Measurements from ENCODE around the gene HDAC5.

DNA sequence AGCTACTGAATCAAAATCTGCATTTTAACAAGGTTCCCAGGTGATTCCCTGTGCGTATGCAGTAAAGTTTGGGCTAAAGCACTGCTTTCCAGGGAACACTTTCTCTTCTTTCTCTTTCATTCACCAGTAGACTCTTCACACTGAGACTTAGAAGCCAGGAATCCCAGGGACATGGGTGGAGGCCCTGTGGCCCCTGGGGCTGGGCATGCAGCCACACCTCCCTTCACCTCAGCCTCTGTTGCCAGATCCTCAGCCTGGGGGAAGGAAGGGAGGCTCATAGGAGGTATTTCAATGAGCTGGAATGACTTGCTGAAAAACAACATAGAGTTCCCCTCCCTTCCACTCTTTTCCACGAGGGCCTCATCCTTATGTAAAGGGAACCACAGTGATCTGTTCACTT, 51.7 kb downstream of the HDAC5 start:
- TF ChIP-seq POLR2A (IDR thresholded peaks at IDR 0.05): no peak
- TF ChIP-seq, protein P1, sequence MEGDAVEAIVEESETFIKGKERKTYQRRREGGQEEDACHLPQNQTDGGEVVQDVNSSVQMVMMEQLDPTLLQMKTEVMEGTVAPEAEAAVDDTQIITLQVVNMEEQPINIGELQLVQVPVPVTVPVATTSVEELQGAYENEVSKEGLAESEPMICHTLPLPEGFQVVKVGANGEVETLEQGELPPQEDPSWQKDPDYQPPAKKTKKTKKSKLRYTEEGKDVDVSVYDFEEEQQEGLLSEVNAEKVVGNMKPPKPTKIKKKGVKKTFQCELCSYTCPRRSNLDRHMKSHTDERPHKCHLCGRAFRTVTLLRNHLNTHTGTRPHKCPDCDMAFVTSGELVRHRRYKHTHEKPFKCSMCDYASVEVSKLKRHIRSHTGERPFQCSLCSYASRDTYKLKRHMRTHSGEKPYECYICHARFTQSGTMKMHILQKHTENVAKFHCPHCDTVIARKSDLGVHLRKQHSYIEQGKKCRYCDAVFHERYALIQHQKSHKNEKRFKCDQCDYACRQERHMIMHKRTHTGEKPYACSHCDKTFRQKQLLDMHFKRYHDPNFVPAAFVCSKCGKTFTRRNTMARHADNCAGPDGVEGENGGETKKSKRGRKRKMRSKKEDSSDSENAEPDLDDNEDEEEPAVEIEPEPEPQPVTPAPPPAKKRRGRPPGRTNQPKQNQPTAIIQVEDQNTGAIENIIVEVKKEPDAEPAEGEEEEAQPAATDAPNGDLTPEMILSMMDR (IDR thresholded peaks at IDR 0.05): no peak
